ENCODE measurements around the gene ZSCAN21.
"Not testable (repeated sequence)": the region's sequence is repeated elsewhere in the genome, so short reads cannot be mapped to it uniquely, and the experiment has no call there.

DNA sequence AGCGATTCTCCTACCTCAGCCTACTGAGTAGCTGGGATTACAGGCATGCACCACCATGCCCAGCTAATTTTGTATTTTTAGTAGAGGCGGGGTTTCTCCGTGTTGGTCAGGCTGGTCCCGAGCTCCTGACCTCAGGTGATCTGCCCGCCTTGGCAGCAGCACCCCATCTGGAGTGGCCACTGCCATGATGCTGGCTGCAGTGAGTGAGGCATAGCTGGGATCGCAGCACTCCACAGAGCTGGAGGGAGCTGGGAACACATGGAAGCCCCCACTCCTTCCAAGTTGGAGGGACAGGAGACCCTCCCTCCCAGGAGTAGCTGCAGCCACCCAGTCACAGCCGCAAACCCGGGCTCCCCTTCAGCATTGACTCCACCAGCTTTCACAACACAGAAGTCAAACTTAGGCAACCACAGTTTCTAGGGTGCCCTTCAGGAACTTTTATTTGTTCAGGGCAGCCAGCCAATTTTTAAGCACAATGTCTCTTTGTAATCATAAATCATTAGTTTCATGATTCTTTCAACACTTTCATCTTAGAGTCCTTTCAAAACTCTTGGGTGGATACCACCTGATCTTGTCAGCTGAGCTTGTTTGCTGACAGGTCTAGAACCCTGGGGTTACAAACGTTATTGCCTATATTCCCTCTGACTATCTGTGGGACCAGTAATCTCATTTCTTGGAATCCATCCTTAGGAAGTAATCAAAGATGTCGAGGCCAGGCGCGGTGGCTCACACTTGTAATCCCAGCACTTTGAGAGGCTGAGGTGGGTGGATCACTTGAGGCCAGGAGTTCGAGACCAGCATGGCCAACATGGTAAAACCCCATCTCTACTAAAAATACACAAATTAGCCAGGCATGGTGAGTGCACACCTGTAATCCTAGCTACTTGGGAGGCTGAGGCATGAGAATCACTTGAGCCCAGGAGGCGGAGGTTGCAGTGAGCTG lies 36.9 kb upstream of the ZSCAN21 start:
- TF ChIP-seq, protein P1, sequence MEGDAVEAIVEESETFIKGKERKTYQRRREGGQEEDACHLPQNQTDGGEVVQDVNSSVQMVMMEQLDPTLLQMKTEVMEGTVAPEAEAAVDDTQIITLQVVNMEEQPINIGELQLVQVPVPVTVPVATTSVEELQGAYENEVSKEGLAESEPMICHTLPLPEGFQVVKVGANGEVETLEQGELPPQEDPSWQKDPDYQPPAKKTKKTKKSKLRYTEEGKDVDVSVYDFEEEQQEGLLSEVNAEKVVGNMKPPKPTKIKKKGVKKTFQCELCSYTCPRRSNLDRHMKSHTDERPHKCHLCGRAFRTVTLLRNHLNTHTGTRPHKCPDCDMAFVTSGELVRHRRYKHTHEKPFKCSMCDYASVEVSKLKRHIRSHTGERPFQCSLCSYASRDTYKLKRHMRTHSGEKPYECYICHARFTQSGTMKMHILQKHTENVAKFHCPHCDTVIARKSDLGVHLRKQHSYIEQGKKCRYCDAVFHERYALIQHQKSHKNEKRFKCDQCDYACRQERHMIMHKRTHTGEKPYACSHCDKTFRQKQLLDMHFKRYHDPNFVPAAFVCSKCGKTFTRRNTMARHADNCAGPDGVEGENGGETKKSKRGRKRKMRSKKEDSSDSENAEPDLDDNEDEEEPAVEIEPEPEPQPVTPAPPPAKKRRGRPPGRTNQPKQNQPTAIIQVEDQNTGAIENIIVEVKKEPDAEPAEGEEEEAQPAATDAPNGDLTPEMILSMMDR (IDR thresholded peaks at IDR 0.05) = not testable (repeated sequence)
- not testable (repeated sequence) for TF ChIP-seq POLR2A (IDR thresholded peaks at IDR 0.05)

Measured in heart left ventricle (tissue), 13 donors.